ENCODE data around the gene XRN2.

Gene XRN2

GRCh38 chr20:21384308-21384892 is 81.3 kb downstream of the XRN2 start:
- TF ChIP-seq MYC (IDR thresholded peaks at IDR 0.05; ENCODE audit: low read depth, low read length), result no peak
- no peak for TF ChIP-seq MAX (IDR thresholded peaks at IDR 0.05; ENCODE audit: low read depth, low read length)
- no peak for TF ChIP-seq POLR2A (IDR thresholded peaks at IDR 0.05; ENCODE audit: extremely low read depth, insufficient read length)
- no peak for TF ChIP-seq CTCF (IDR thresholded peaks at IDR 0.05; ENCODE audit: low read depth, low read length)
- no peak overlapping the region for H3K4me3 ChIP-seq (ENCODE audit: low read depth, low read length)
- no peak for DNase-seq (ENCODE audit: low read depth)

- DNase-seq (ENCODE audit: low read depth), result no peak
- no peak overlapping the region for H3K4me3 ChIP-seq (ENCODE audit: low read depth, low read length)
- TF ChIP-seq CTCF (IDR thresholded peaks at IDR 0.05; ENCODE audit: low read depth, low read length) (no peak), MYC (IDR thresholded peaks at IDR 0.05; ENCODE audit: low read depth, low read length) (no peak), MAX (IDR thresholded peaks at IDR 0.05; ENCODE audit: low read depth, low read length) (no peak), POLR2A (IDR thresholded peaks at IDR 0.05; ENCODE audit: extremely low read depth, insufficient read length) (no peak)
These were observed 83.0 kb downstream of the XRN2 start for GRCh38 chr20:21386111-21386510.

- no peak overlapping the region for H3K4me3 ChIP-seq (ENCODE audit: low read depth, low read length)
- TF ChIP-seq MAX (IDR thresholded peaks at IDR 0.05; ENCODE audit: low read depth, low read length), result no peak
- TF ChIP-seq MYC (IDR thresholded peaks at IDR 0.05; ENCODE audit: low read depth, low read length), result no peak
- TF ChIP-seq CTCF (IDR thresholded peaks at IDR 0.05; ENCODE audit: low read depth, low read length), result no peak
- TF ChIP-seq POLR2A (IDR thresholded peaks at IDR 0.05; ENCODE audit: extremely low read depth, insufficient read length), result no peak
- no peak for DNase-seq (ENCODE audit: low read depth)
These were observed 84.4 kb downstream of the XRN2 start for GRCh38 chr20:21387528-21387927.

GRCh38 chr20:21388566-21388965 is 85.4 kb downstream of the XRN2 start:
- DNase-seq (ENCODE audit: low read depth), result no peak
- TF ChIP-seq MYC (IDR thresholded peaks at IDR 0.05; ENCODE audit: low read depth, low read length) (no peak), CTCF (IDR thresholded peaks at IDR 0.05; ENCODE audit: low read depth, low read length) (no peak), MAX (IDR thresholded peaks at IDR 0.05; ENCODE audit: low read depth, low read length) (no peak), POLR2A (IDR thresholded peaks at IDR 0.05; ENCODE audit: extremely low read depth, insufficient read length) (no peak)
- H3K4me3 ChIP-seq (ENCODE audit: low read depth, low read length), result no peak overlapping the region

- TF ChIP-seq MYC (IDR thresholded peaks at IDR 0.05; ENCODE audit: low read depth, low read length), result no peak
- TF ChIP-seq CTCF (IDR thresholded peaks at IDR 0.05; ENCODE audit: low read depth, low read length), result no peak
- no peak for TF ChIP-seq POLR2A (IDR thresholded peaks at IDR 0.05; ENCODE audit: extremely low read depth, insufficient read length)
- TF ChIP-seq MAX (IDR thresholded peaks at IDR 0.05; ENCODE audit: low read depth, low read length), result no peak
- DNase-seq (ENCODE audit: low read depth), result no peak
- H3K4me3 ChIP-seq (ENCODE audit: low read depth, low read length), result no peak overlapping the region
These were observed 86.2 kb downstream of the XRN2 start for GRCh38 chr20:21389368-21389767.

Data from NB4 (cell line).